Right atrium auricular region (tissue), 2 donors: Measurements from ENCODE around the gene SLC25A52. TPM values are rescaled to one million over a fixed set of nuclear protein-coding genes. Genes with fewer than 3 reads are reported as not detected.
A peak's percentile ranks its signal among the peaks of the same experiment; 100 is the strongest.
"Not testable (repeated sequence)": the region's sequence is repeated elsewhere in the genome, so short reads cannot be mapped to it uniquely, and the experiment has no call there.

ENCODE experiments used
- DNase-seq: peaks from one replicate; pipeline ENCODE4 v3.0.0-alpha.2; 2019; ENCODE audit warnings: low spot score
- H3K27ac ChIP-seq, 2 donors: fragments of 200-600 bp; sonication (generic); 1 replicate in 1 of 2; 2 replicates in 1 of 2; pipeline ENCODE4 v1.5.1; 2016 to 2019
- H3K27me3 ChIP-seq, 2 donors: fragments of 200-600 bp; sonication (generic); one replicate each; pipeline versions ENCODE4 v1.5.1 to v1.6.0; 2017 to 2019
- H3K36me3 ChIP-seq: fragments of 200-600 bp; sonication (generic); one replicate; pipeline ENCODE4 v1.5.1; 2016
- H3K4me1 ChIP-seq, 2 donors: fragments of 200-600 bp; sonication (generic); one replicate each; pipeline versions ENCODE4 v1.5.1 to v1.6.0; 2017 to 2019
- H3K4me3 ChIP-seq, 2 donors: fragments of 200-600 bp; sonication (generic); 1 replicate in 1 of 2; 2 replicates in 1 of 2; pipeline ENCODE4 v1.5.1; 2017 to 2019; ENCODE audit warnings: mild to moderate bottlenecking in 1 of 2, moderate library complexity in 1 of 2
- H3K9me3 ChIP-seq, 2 donors: fragments of 200-600 bp; sonication (generic); one replicate each; pipeline ENCODE4 v1.5.1; 2019
- total RNA-seq, 2 donors: library from RNA; depleted of rRNA; stranded (reverse); fragments of >200 nt; gene quantifications; one replicate each; pipeline ENCODE4 v1.1.0, GENCODE V29; 2016
- TF ChIP-seq, protein P1 (sequence below), 2 donors: fragments of 200-600 bp; sonication (generic); IDR thresholded peaks; one replicate each; pipeline ENCODE4 v1.5.1; 2019; ENCODE audit warnings: antibody characterized with exemption in 2 of 2

Gene SLC25A52
- total RNA-seq, 2 donors from 2014 or later, result not detected

DNA sequence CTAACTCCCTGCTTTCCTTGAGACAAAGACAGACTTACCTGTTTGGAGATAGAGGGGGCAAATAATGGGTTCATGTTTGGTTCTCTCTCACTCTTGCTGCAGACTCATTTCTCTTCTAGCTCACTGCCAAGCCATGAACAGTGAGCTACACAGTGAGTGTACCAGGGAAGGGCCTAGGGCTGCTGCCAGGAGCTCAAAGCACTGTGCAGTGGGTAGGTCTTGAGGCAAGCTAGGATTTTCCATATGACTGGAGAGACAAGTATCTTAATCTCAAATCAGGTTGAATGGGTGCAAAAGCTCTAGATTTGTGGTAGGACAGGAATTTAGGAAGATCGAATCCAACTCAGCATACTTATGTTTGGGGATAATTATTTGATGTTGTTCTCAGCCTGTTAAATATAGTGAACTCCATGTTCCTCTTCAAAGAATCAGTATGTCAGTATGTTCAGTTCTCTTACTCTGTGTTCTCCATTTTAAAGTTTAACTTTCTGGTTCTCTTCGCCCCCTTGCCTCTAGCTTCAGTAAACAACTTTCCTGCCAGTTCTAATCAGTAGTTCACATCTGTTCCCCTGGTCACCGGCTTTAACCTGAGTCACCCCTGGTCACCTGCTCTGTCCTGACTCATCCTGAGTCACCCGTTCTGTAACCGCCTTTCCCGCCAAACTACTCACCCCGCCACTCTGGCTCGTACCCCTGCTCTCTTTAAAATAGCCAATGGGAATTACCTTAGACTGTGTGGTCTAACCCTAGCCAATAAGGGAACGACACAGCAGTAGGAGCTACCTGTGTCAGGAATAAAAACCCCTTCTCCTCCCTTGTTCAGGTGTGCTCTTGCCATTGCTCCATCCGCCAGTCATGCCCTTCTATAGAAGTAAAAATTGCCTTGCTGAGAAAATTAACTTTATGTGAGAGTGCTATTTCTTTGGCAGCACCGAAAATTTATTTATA lies 21.9 kb downstream of the SLC25A52 start:
- no peak for DNase-seq
- Histone ChIP-seq H3K9me3 (no peaks in the 10 kb centered on the region), H3K27ac (no peak overlapping the region), H3K4me1 (no peaks in the 10 kb centered on the region), H3K4me3 (no peak overlapping the region), H3K27me3 (no peaks in the 10 kb centered on the region), H3K36me3 (no peaks in the 10 kb centered on the region)
- TF ChIP-seq, protein P1, sequence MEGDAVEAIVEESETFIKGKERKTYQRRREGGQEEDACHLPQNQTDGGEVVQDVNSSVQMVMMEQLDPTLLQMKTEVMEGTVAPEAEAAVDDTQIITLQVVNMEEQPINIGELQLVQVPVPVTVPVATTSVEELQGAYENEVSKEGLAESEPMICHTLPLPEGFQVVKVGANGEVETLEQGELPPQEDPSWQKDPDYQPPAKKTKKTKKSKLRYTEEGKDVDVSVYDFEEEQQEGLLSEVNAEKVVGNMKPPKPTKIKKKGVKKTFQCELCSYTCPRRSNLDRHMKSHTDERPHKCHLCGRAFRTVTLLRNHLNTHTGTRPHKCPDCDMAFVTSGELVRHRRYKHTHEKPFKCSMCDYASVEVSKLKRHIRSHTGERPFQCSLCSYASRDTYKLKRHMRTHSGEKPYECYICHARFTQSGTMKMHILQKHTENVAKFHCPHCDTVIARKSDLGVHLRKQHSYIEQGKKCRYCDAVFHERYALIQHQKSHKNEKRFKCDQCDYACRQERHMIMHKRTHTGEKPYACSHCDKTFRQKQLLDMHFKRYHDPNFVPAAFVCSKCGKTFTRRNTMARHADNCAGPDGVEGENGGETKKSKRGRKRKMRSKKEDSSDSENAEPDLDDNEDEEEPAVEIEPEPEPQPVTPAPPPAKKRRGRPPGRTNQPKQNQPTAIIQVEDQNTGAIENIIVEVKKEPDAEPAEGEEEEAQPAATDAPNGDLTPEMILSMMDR (IDR thresholded peaks at IDR 0.05), result no peak

DNA sequence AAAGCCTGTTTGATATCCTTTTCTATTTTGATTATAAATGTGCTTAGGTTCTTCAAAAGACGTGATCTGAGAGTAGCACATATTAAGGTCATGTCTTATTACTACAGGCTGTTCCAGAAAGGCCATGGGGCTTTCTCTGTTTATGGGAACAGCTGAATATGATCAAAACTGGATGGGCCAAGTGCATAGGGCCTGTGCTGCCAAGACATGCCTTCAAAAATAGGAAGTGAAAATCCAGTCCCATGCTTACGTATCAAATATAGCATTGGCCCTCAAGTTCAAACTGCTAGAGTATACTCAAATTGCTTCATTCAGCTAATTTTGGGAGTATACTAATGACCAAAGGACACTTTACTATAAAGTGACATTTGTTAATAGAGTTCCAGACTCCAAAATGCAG lies 24.1 kb downstream of the SLC25A52 start:
- no peaks in the 10 kb centered on the region for H3K36me3 ChIP-seq
- H3K4me3 ChIP-seq, result no peak overlapping the region
- DNase-seq, result no peak
- H3K27ac ChIP-seq, result no peak overlapping the region
- no peaks in the 10 kb centered on the region for H3K9me3 ChIP-seq
- TF ChIP-seq, protein P1 (IDR thresholded peaks at IDR 0.05), result no peak
- no peaks in the 10 kb centered on the region for H3K27me3 ChIP-seq
- H3K4me1 ChIP-seq, result no peaks in the 10 kb centered on the region

GRCh38 chr18:31731628-31732027 lies 29.1 kb downstream of the SLC25A52 start:
- H3K27ac ChIP-seq, result no peak overlapping the region
- H3K36me3 ChIP-seq, result no peaks in the 10 kb centered on the region
- H3K27me3 ChIP-seq, result no peaks in the 10 kb centered on the region
- no peaks in the 10 kb centered on the region for H3K9me3 ChIP-seq
- no peak for DNase-seq
- H3K4me1 ChIP-seq, result no peaks in the 10 kb centered on the region
- no peak overlapping the region for H3K4me3 ChIP-seq
- TF ChIP-seq, protein P1 (IDR thresholded peaks at IDR 0.05), result no peak

DNA sequence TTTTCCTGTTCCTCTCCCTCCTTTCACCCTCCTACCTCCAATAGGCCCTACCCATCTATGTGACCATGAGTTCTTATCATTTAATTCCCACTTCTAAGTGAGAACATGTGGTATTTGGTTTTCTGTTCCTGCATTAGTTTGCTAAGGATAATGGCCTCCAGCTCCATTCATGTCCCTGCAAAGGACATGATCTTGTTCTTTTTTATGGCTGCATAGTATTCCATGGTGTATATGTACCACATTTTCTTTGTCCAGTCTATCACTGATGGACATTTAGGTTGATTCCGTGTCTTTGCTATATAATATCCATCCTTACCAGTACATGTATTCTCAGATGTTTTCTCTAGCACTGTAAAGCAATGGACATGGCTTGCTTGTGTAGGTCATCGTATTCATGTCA lies 31.5 kb downstream of the SLC25A52 start:
- not testable (repeated sequence) for H3K4me3 ChIP-seq, H3K27me3 ChIP-seq, DNase-seq, H3K9me3 ChIP-seq, H3K4me1 ChIP-seq, H3K36me3 ChIP-seq, H3K27ac ChIP-seq

DNA sequence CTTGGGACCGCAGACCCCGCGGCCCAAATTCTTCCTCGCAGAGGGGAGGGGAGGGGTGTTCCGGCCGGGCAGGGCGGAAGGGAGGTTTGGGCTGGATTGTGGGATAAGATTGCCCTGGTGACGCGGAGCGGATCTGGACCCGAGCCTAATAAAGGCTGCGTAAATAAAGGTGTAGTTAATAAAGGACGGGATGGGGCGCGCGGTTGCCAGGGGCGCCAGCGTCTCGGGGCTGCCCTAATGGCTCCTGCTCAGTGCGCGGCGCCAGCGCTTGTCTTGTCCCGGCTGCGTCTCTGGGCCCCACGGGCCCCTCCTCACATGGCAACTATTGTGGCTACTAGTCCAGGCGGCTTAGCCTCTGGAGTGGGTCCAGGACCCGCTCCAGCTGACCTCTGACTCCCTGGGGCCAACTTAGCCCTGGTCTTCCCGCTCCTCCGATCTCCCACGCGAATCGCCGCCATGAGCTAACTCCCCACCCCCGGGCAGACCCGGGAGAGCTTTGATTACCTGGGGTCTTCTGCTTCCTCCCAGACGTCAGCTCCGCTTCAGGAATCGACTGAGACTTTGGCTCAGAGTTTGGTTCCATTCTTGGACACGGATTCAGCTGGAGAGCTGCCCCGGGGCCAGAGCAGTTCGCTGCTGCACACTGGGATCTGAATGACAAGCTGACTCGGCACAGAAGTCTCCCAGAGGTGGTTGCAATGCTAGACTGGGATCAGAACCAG lies 36.5 kb downstream of the SLC25A52 start:
- Histone ChIP-seq H3K4me1 (peaks cover 0 to 4% of the 10 kb centered on the region in 2 donors), H3K9me3 (no peaks in the 10 kb centered on the region), H3K27me3 (no peaks in the 10 kb centered on the region), H3K36me3 (no peaks in the 10 kb centered on the region), H3K4me3 (peak overlapping the region; percentile 58 to 65), H3K27ac (peak overlapping the region; percentile 54 to 75)
- TF ChIP-seq, protein P1 (IDR thresholded peaks at IDR 0.05), result no peak
- peak; percentile 60 for DNase-seq

DNA sequence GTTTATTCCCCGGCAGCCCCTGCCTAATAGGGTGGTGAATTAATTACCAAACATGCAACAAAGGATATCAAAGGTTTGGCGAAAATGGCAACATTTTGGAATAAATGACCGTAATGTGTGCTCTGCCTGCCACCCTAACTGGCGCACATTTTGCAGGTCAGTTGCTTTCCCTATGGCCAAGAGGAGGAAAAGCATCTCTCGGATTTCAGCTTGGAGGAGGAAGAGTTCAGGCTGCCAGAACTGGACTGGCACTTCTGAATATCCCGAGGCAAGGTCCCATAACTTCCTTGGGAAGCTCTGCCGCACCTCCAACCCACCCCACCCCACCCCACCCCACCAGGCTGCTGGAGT lies 37.1 kb downstream of the SLC25A52 start:
- TF ChIP-seq, protein P1 (IDR thresholded peaks at IDR 0.05), result no peak
- no peaks in the 10 kb centered on the region for H3K27me3 ChIP-seq
- DNase-seq, result no peak
- peaks cover 0 to 4% of the 10 kb centered on the region in 2 donors for H3K4me1 ChIP-seq
- H3K9me3 ChIP-seq, result no peaks in the 10 kb centered on the region
- H3K27ac ChIP-seq, result peak overlapping the region; percentile 54 to 75
- H3K36me3 ChIP-seq, result no peaks in the 10 kb centered on the region
- H3K4me3 ChIP-seq, result peak overlapping the region; percentile 58 to 65
